Parathyroid adenoma (tissue), 2 donors: ENCODE results near the gene TMEM213.

Experiments used
- H2AFZ ChIP-seq: fragments of 300-600 bp; sonication (generic); one replicate; pipeline ENCODE4 v1.7.0; 2017; ENCODE audit warnings: antibody characterized with exemption, mild to moderate bottlenecking
- H3K27ac ChIP-seq: fragments of 300-600 bp; sonication (generic); one replicate; pipeline ENCODE4 v1.7.0; 2017
- H3K27me3 ChIP-seq: fragments of 300-600 bp; sonication (generic); one replicate; pipeline ENCODE4 v1.7.0; 2017; ENCODE audit warnings: low read length; ENCODE audit not compliant: control insufficient read depth, insufficient read depth
- H3K36me3 ChIP-seq: fragments of 300-600 bp; sonication (generic); one replicate; pipeline ENCODE4 v1.7.0; 2017; ENCODE audit warnings: low read length; ENCODE audit not compliant: control insufficient read depth, insufficient read depth
- H3K4me1 ChIP-seq: fragments of 300-600 bp; sonication (generic); one replicate; pipeline ENCODE4 v1.7.0; 2017; ENCODE audit warnings: control low read depth
- H3K4me2 ChIP-seq: fragments of 300-600 bp; sonication (generic); one replicate; pipeline ENCODE4 v1.7.0; 2017; ENCODE audit warnings: low read length
- H3K4me3 ChIP-seq: fragments of 300-600 bp; sonication (generic); one replicate; pipeline ENCODE4 v1.7.0; 2017; ENCODE audit warnings: low read depth, low read length
- H3K79me2 ChIP-seq: fragments of 300-600 bp; sonication (generic); one replicate; pipeline ENCODE4 v1.7.0; 2017; ENCODE audit warnings: control low read depth
- H3K9ac ChIP-seq: fragments of 300-600 bp; sonication (generic); one replicate; pipeline ENCODE4 v1.7.0; 2017; ENCODE audit warnings: mild to moderate bottlenecking
- H3K9me3 ChIP-seq: fragments of 300-600 bp; sonication (generic); one replicate; pipeline ENCODE4 v1.7.0; 2017; ENCODE audit warnings: low read length; ENCODE audit not compliant: control insufficient read depth
- TF ChIP-seq, protein P1 (sequence below): fragments of 300-600 bp; sonication (generic); IDR thresholded peaks from one replicate; pipeline ENCODE4 v1.7.0; 2017; ENCODE audit warnings: antibody characterized with exemption, mild to moderate bottlenecking
- donor health status: primary hyperparathyroidism.

TMEM213 gene

DNA sequence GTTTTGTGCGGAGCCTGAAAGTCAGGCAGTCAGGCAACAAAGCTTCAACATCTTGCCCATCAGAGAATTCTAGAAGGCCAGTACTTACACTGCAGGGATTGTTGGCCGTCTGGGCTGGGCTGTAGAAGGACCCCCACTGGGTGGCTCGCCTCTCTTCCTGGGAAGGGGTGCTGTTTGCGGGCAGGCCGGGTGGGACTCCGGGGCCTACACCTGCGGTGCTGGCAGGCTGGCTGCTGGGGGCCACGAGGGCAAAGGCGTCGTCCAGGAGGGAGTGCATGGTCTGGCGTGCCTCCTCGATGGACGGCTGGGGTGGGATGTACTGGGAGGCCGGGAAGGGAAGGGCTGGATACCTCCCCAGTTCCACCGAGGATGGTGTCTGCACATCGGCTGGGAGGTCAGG lies 63.3 kb downstream of the TMEM213 start:
- H3K27ac ChIP-seq = no peak overlapping the region
- H3K4me3 ChIP-seq = no peak overlapping the region
- TF ChIP-seq, protein P1, sequence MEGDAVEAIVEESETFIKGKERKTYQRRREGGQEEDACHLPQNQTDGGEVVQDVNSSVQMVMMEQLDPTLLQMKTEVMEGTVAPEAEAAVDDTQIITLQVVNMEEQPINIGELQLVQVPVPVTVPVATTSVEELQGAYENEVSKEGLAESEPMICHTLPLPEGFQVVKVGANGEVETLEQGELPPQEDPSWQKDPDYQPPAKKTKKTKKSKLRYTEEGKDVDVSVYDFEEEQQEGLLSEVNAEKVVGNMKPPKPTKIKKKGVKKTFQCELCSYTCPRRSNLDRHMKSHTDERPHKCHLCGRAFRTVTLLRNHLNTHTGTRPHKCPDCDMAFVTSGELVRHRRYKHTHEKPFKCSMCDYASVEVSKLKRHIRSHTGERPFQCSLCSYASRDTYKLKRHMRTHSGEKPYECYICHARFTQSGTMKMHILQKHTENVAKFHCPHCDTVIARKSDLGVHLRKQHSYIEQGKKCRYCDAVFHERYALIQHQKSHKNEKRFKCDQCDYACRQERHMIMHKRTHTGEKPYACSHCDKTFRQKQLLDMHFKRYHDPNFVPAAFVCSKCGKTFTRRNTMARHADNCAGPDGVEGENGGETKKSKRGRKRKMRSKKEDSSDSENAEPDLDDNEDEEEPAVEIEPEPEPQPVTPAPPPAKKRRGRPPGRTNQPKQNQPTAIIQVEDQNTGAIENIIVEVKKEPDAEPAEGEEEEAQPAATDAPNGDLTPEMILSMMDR = no peak
- no peaks in the 10 kb centered on the region for H3K4me1 ChIP-seq
- H3K9ac ChIP-seq = no peak overlapping the region
- no peak overlapping the region for H3K4me2 ChIP-seq
- H3K27me3 ChIP-seq = no peaks in the 10 kb centered on the region
- H3K36me3 ChIP-seq = no peaks in the 10 kb centered on the region
- H3K9me3 ChIP-seq = no peaks in the 10 kb centered on the region
- no peaks in the 10 kb centered on the region for H3K79me2 ChIP-seq
- no peak overlapping the region for H2AFZ ChIP-seq

DNA sequence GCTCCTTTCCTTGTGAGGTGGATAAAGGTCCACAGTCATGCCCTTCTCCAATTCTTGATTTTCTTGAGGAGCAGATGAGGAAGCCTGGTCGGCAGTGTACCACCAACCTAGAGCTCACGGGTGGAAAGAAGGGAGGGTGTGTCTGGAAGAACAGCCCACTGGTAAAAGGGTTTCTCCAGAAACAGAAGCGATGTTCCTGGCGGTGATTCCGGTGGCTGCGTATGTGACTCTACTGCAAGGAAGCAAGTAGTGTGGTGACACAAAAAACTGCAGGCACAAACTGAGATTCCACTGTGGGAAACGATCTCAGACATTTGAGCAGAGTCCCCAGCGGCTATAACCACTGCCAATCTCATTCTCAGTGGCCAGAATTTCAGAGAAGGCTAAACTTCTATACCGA lies 66.1 kb downstream of the TMEM213 start:
- Histone ChIP-seq H3K27me3 (no peaks in the 10 kb centered on the region), H3K27ac (no peak overlapping the region), H3K4me2 (no peak overlapping the region), H3K4me3 (no peak overlapping the region), H3K79me2 (no peaks in the 10 kb centered on the region), H3K4me1 (no peaks in the 10 kb centered on the region), H2AFZ (no peak overlapping the region), H3K36me3 (no peaks in the 10 kb centered on the region), H3K9ac (no peak overlapping the region), H3K9me3 (no peaks in the 10 kb centered on the region)
- TF ChIP-seq, protein P1 = no peak

DNA sequence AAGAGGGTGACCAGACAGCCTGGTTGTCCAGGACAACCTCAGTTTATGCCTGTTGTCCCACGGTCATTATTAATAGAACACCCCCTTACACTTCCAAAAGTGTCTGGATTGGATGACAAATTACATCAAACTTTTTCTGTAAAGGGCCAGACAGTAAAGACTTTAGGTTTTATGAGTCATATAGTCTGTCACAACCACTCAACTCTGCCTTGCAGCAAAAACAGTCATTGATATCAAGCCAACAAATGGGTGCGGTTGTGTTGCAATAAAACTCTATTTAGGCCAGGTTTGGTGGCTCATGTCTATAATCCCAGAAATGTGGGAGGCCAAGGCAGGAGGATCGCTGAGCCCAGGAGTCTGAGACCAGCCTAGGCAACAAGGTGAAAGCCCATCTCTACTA lies 66.9 kb downstream of the TMEM213 start:
- Histone ChIP-seq H2AFZ (no peak overlapping the region), H3K27ac (no peak overlapping the region), H3K9me3 (no peaks in the 10 kb centered on the region), H3K4me3 (no peak overlapping the region), H3K79me2 (no peaks in the 10 kb centered on the region), H3K4me1 (no peaks in the 10 kb centered on the region), H3K27me3 (no peaks in the 10 kb centered on the region), H3K36me3 (no peaks in the 10 kb centered on the region), H3K9ac (no peak overlapping the region), H3K4me2 (no peak overlapping the region)
- TF ChIP-seq, protein P1 = no peak

DNA sequence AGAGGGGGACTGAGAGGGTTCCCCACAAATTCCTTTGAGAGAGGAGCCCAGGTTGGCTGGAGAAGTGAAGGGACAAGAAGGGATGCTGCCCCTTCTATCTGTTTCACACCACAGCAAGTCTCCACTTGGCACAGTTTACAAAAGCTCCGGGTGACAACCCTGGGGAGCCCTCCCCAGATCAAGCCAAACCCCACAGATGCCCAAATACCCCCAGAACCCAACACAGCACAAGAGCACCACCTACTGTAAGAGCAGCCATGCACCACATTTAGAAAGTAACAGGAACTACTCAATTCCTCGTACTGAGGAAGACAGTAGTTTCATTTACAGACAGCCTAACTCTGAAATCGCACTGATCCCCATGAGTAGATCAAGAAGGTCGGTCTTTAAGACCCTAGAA lies 68.0 kb downstream of the TMEM213 start:
- no peak overlapping the region for H2AFZ ChIP-seq
- no peaks in the 10 kb centered on the region for H3K9me3 ChIP-seq
- no peak overlapping the region for H3K4me2 ChIP-seq
- no peaks in the 10 kb centered on the region for H3K79me2 ChIP-seq
- H3K4me1 ChIP-seq = no peaks in the 10 kb centered on the region
- no peaks in the 10 kb centered on the region for H3K36me3 ChIP-seq
- H3K27me3 ChIP-seq = no peaks in the 10 kb centered on the region
- H3K4me3 ChIP-seq = no peak overlapping the region
- no peak overlapping the region for H3K27ac ChIP-seq
- H3K9ac ChIP-seq = no peak overlapping the region
- TF ChIP-seq, protein P1 = peak; percentile 25

DNA sequence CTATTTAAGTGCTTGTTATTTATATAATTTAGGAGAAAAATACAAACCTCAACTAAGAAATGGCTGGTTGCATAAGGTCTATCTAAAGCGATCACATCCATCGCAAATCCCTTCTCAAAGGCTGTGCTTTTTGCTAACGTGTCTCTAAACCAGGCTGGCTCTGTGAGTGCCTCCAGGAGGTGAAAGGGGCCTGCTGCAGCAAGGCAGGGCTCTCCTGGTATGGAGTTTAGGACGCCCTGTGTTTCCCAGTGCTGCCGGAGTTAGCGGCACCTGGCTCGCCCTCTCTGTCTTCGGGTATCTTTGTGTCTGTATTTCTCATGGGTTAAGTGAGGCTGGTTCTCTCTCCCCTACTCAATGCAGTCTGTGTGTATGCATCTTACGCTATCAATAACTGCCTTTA lies 68.6 kb downstream of the TMEM213 start:
- no peaks in the 10 kb centered on the region for H3K27me3 ChIP-seq
- TF ChIP-seq, protein P1 = no peak
- no peaks in the 10 kb centered on the region for H3K4me1 ChIP-seq
- no peak overlapping the region for H3K4me3 ChIP-seq
- no peaks in the 10 kb centered on the region for H3K9me3 ChIP-seq
- no peaks in the 10 kb centered on the region for H3K79me2 ChIP-seq
- no peak overlapping the region for H3K4me2 ChIP-seq
- no peak overlapping the region for H3K27ac ChIP-seq
- H2AFZ ChIP-seq = no peak overlapping the region
- H3K9ac ChIP-seq = no peak overlapping the region
- no peaks in the 10 kb centered on the region for H3K36me3 ChIP-seq
